Suppressor macrophage treated with lipopolysaccharide for 4 hours (primary cell): ENCODE measurements around the gene UBAC2.

Source experiments
- DNase-seq: peaks from one replicate; pipeline ENCODE4 v3.0.0-alpha.2; 2020

UBAC2 gene

DNA sequence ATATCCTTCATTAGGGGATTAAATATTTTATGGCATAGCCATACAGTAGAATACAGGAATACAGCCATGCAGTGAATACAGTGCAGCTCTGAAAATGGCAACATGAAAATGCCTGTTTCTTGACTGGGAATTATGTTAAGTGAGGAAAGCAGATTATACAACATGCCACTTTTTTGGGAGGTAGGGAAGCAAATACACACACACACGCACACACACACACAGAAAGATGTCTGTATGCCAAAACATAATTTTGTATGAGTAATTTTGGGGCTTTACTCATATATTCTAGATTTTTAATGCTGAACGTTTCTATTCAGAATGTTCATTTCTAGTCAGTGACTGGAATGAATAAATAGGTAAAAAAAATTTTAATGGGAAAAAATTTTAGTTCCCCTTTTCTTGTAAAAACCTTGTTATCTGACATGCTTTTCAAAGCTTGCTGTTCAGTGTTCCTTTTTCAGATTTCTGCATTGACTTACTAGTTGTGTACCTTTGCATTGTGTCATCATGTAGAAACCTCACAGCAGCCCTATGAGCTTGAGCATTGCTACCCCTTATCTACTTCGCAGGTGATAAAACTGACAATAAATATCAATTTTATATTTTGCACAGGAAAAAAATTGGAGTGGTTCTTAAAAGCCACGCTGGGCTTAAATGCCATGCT lies 98.7 kb downstream of the UBAC2 start:
- peak; percentile 33 for DNase-seq

DNA sequence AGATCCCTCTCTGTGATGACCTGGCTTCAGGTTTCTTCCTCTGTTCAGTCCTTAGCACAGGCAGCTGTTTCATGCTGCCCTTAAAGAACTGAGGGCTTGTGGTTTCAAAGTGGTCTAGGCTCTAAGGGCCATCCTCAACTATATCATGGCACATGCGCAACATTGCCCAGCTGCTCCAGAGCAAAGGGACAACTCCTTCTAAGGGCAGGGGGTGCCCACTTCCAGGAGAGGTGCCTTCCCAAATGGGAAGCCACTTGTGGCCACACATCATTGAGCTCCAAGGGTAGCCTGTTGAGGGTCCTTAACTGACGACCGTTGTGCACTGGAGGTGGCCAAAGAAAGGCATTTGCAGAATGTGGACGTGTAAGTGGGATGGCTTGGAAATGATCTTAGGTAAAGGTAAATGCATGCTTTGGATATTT lies 99.3 kb downstream of the UBAC2 start:
- DNase-seq: peak; percentile 14

- DNase-seq: no peak
These were observed 100.6 kb downstream of the UBAC2 start for GRCh38 chr13:99301056-99301838.

DNA sequence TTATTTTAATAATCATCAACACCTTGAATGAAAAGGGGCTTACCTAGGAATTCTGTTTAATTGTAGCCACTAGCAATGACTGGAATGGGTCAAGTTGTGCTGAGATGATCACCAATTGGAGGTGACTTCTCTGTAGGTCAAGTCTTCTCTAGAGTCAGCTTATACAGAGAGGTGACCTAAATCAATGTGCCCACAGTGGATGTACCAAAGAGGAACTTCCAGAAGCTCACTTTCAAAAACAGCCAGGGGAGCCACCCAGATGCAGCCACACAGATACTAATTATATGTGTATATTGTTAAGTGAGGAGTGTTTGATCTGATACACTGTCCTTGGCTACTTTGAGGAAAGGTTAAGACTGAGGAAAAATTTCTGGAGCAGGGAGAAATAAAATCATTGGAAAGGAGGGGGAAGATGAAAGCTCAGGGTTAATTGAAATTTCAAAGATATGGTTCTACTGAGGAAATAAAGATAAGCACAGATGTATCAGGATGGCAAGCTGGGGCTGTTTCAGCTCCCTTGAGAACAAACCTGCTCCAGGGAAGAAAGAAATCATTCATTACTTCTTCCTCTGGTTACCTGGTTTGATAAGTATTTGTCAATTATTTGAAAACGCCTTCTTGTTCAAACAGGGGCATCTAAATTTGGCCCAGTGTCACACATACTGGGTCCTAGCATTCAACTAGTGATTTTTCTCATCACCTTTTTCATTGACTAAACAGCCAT lies 101.4 kb downstream of the UBAC2 start:
- no peak for DNase-seq

DNA sequence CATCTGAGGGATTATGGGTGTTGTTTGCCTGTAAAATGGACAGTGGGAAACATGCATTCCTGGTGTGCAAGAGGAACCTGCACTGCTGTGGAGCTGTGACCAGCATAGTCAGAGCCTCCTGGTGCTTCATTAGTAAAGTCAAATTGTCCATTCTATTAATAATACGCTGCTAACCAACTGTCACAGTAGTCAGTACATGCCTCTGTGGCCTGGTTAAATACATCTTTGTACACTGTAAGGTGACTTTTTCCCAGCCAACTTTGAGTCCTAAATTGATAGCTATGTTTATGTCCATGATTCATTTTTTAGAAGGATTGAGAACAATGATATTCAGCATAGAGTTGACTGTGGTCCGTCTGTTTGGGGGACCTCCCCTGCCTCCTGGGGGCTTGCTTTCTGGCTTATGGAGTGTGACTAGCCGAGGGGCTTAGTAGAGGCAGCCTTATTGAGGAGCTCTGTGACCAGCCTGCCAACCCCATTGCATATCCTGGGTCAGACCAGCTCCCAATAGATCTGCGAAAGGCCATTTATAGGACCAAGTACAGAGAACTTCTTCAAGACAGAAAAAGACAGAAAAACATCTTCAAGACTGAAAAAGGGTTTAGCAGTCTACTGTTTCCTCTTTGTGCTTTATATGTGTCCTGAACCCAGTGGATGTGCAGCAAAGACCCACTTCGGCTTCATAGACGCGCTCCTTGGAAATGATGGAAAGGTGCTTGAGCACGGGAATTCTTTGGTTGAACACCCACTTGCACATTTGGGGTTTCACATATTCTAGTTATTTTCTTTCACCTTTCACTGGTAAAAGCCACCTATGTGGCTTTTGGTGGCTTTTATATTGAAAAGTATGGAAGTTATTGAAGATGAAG lies 102.2 kb downstream of the UBAC2 start:
- no peak for DNase-seq

DNA sequence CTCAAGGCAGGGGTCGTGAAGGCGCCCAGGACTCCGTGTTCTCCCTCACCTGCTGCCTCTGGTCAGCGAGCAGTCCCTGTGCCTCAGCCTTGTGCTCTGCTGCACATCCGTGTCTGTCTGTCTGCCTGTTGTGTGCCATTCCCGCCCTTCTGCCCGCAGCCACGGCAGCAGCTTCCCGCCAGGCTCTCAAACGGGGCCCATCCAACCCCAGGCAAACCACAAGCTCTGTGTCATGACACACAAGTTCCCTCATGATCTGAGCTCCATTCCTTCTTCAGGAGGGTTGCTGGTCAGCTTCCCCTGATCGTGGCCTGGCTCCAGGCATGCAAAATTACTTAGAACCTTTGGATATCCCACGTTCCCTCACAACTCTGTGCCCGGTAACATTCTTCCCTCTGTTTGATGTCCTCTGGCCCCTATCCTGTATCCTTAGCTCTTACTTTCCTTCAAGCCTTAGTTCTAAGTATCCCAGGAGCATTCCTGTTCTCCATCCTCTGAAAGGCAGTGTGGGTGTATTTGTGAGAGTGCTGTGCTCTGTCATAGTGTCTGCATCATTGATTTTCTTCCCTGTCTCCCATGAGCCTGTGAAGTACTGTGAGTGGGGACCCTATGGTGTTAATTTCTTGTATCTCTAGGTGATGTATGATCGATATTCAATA lies 103.3 kb downstream of the UBAC2 start:
- DNase-seq: peak; percentile 78

GRCh38 chr13:99304541-99304940 lies 103.9 kb downstream of the UBAC2 start:
- DNase-seq: peak; percentile 35

GRCh38 chr13:99305158-99305557 lies 104.5 kb downstream of the UBAC2 start:
- DNase-seq: peak; percentile 15

DNA sequence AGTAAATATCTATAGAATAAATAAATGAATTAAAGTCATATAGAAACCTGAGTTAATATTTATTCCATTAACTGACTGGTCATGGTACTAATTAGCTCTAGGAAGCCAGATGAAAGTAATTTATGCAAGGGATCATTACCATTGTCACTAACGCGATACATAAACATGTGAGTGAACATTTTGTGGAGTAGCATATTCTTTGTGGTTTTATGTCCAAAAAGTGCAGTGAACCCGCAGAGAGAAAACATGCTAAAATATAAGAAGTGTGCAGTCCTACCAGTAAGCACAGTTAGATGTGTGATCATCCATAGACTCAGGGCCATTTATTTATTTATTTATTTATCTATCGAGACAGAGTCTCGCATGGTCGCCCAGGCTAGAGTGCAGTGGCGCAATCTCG lies 104.9 kb downstream of the UBAC2 start:
- DNase-seq: no peak

GRCh38 chr13:99307247-99307646 lies 106.6 kb downstream of the UBAC2 start, which contains the start of gene GPR183:
GPR183 (minus strand) TSS chr13:99307399; CDS start chr13:99296145, 11,254 bp downstream.
- DNase-seq: peak; percentile 92

- peak; percentile 84 for DNase-seq
These were observed 107.1 kb downstream of the UBAC2 start for GRCh38 chr13:99307648-99308339.

- peak; percentile 79 for DNase-seq
These were observed 107.9 kb downstream of the UBAC2 start for GRCh38 chr13:99308471-99309087.

DNA sequence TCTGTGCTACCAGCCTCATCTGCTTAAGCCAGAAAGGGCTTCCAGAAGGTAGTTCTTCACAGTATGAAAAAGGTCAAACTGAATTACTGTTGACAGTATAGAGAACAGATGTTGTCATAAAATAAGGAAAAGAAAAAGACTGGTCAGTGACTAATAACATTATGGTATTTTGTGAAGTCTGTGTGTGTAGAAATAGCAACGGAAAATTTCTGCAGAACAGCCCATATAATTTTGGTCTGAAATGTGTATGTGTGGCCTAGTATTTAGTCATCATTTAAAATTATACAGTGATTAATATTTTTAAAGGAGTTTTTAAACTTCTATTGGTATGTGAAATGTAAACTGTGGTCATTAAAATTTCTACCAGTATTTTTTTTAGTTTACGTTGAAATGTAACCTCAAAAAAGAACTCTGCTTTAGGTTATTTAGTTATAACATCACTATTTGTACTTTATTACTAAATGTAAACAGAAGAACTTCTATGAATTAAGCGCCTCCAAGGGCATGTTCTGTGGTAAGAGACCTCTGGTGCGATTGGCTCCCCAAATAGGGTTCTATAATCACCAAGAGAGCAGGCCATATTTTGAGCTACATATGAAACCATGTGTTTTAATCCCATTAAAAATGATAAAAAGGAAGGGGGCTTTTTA lies 109.9 kb downstream of the UBAC2 start:
- DNase-seq: peak; percentile 93

GRCh38 chr13:99311137-99311536 lies 110.5 kb downstream of the UBAC2 start:
- no peak for DNase-seq

- DNase-seq: peak; percentile 61
These were observed 111.3 kb downstream of the UBAC2 start for GRCh38 chr13:99311748-99312492.

- peak; percentile 99 for DNase-seq
These were observed 111.8 kb downstream of the UBAC2 start for GRCh38 chr13:99312493-99312883.

GRCh38 chr13:99313501-99313900 lies 112.8 kb downstream of the UBAC2 start:
- DNase-seq: no peak

- no peak for DNase-seq
These were observed 113.3 kb downstream of the UBAC2 start for GRCh38 chr13:99313941-99314340.

GRCh38 chr13:99314640-99315176 lies 114.1 kb downstream of the UBAC2 start:
- DNase-seq: peak; percentile 68
